ENCODE measurements around the gene CHAF1A.

CHAF1A gene

DNA sequence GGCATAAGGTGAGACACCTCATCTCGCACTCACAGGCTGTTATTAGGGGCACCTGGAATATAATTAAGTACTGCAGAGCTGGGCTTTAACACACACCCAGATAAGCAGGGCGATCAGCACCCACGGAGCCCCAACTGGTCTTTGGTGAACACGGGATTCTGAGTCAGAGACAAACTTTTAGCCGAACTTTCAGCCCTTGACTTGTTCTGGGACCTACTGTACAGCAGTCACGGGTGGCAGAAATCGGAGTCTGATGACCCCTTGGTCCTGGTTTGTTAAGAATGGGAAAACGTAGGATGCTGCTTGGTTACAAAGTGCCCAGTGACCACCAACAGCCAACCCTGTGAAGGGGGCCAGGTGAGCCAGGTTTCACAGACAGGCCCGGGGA lies 11.1 kb upstream of the CHAF1A start:
- TF ChIP-seq, protein P1, sequence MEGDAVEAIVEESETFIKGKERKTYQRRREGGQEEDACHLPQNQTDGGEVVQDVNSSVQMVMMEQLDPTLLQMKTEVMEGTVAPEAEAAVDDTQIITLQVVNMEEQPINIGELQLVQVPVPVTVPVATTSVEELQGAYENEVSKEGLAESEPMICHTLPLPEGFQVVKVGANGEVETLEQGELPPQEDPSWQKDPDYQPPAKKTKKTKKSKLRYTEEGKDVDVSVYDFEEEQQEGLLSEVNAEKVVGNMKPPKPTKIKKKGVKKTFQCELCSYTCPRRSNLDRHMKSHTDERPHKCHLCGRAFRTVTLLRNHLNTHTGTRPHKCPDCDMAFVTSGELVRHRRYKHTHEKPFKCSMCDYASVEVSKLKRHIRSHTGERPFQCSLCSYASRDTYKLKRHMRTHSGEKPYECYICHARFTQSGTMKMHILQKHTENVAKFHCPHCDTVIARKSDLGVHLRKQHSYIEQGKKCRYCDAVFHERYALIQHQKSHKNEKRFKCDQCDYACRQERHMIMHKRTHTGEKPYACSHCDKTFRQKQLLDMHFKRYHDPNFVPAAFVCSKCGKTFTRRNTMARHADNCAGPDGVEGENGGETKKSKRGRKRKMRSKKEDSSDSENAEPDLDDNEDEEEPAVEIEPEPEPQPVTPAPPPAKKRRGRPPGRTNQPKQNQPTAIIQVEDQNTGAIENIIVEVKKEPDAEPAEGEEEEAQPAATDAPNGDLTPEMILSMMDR (IDR thresholded peaks at IDR 0.05; ENCODE audit: low read depth, low read length, poor library complexity, severe bottlenecking) = no peak
- no peak for TF ChIP-seq EZH2phosphoT487 (IDR thresholded peaks at IDR 0.05; ENCODE audit: borderline replicate concordance, low read length)
- H3K4me1 ChIP-seq (ENCODE audit: control insufficient read depth, low read length) = no peaks in the 10 kb centered on the region
- H3K27ac ChIP-seq (ENCODE audit: low read depth, low read length) = no peak overlapping the region
- peaks cover 88% of the 10 kb centered on the region for H3K79me2 ChIP-seq (ENCODE audit: control insufficient read depth, low read length)
- no peaks in the 10 kb centered on the region for H3K9me2 ChIP-seq (replicated peaks; ENCODE audit: control insufficient read depth, low read length)
- H3K27me3 ChIP-seq (ENCODE audit: control insufficient read depth, low read length) = no peaks in the 10 kb centered on the region
- peaks cover 35% of the 10 kb centered on the region for H3K36me3 ChIP-seq (ENCODE audit: control insufficient read depth, low read length)
- H4K20me1 ChIP-seq (ENCODE audit: control insufficient read depth, insufficient read depth, low read depth, low read length) = peaks cover 22% of the 10 kb centered on the region
- no peaks in the 10 kb centered on the region for H3F3A ChIP-seq (ENCODE audit: control insufficient read depth, insufficient read depth)
- no peaks in the 10 kb centered on the region for H3K9me3 ChIP-seq (ENCODE audit: control insufficient read depth, insufficient read depth, low read length)
- no peak overlapping the region for H3K4me2 ChIP-seq (ENCODE audit: low read length)
- no peak overlapping the region for H3K4me3 ChIP-seq (ENCODE audit: low read length)

DNA sequence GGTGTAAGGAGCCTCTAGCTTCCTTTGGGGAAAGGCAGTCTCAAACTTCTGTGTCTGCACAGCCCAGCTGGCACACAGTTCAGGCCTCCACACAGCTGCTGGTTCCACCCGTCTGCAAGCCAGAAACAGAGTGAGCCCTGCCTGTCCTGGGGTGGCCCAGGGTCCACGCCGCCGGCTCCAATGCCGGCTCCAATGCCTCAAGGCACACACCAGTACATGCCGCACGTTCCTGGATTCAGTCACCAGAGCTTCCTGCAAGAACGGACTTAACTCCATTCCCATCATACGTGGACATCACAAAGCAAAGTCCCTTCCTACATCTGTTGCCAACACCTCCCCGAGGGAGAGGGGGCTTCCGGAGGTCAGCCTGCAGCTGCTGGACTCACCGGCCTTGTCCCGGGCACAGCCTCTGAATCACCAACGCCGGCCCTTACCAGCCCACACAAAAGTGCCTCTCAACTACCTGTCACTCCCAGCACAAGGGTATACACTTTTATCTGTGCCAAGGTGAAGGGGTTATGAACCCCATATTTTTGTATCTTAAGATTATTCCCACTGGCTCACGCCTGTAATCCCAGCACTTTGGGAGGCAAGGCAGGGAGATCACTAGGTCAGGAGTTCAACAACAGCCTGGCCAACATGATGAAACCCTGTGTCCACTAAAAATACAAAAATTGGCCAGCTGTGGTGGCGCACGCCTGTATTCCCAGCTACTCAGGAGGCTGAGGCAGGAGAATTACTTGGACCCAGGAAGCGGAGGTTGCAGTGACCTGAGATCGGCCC lies 10.5 kb upstream of the CHAF1A start:
- Histone ChIP-seq H3K4me3 (ENCODE audit: low read length) (no peak overlapping the region), H3K27me3 (ENCODE audit: control insufficient read depth, low read length) (no peaks in the 10 kb centered on the region), H3K9me2 (replicated peaks; ENCODE audit: control insufficient read depth, low read length) (no peaks in the 10 kb centered on the region), H3F3A (ENCODE audit: control insufficient read depth, insufficient read depth) (no peaks in the 10 kb centered on the region), H3K4me2 (ENCODE audit: low read length) (no peak overlapping the region), H4K20me1 (ENCODE audit: control insufficient read depth, insufficient read depth, low read depth, low read length) (peaks cover 27% of the 10 kb centered on the region), H3K9me3 (ENCODE audit: control insufficient read depth, insufficient read depth, low read length) (no peaks in the 10 kb centered on the region), H3K79me2 (ENCODE audit: control insufficient read depth, low read length) (peaks cover 91% of the 10 kb centered on the region), H3K36me3 (ENCODE audit: control insufficient read depth, low read length) (peaks cover 40% of the 10 kb centered on the region), H3K4me1 (ENCODE audit: control insufficient read depth, low read length) (no peaks in the 10 kb centered on the region), H3K27ac (ENCODE audit: low read depth, low read length) (no peak overlapping the region)
- TF ChIP-seq EZH2phosphoT487 (IDR thresholded peaks at IDR 0.05; ENCODE audit: borderline replicate concordance, low read length) = no peak
- TF ChIP-seq, protein P1 (IDR thresholded peaks at IDR 0.05; ENCODE audit: low read depth, low read length, poor library complexity, severe bottlenecking) = no peak

DNA sequence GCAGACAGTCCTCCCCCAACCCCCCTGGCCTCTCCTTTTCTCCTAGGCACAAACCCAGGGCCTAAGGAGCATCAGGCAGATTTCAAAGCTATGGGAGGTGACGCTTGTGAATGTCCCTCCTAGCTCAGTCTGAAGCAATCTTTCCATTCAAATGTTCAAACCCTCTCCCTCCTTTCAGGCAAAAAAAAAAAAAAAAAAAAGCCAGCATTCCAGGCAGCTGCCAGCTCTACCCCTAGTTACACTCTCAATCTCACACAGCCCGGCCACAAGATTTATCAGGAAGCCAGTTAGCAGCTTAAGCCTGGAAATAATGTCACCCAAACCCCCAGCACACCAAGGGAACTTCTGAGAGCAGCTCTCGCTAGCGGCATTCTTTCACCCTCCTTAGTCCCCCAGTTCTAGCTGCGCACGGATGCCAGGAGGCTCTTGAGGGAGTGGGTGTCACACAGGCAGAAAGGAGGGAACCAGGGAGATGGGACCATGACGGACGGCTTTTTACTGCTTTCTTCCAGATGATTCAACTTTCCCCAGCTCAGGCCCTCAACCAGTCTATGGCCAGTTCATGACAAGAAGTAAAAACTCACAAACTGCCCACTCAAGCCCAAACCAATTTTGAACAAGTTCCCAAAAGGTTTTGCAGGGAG lies 8.4 kb upstream of the CHAF1A start:
- H3K4me3 ChIP-seq (ENCODE audit: low read length) = no peak overlapping the region
- TF ChIP-seq, protein P1 (IDR thresholded peaks at IDR 0.05; ENCODE audit: low read depth, low read length, poor library complexity, severe bottlenecking) = no peak
- TF ChIP-seq EZH2phosphoT487 (IDR thresholded peaks at IDR 0.05; ENCODE audit: borderline replicate concordance, low read length) = no peak
- H3F3A ChIP-seq (ENCODE audit: control insufficient read depth, insufficient read depth) = no peaks in the 10 kb centered on the region
- H4K20me1 ChIP-seq (ENCODE audit: control insufficient read depth, insufficient read depth, low read depth, low read length) = peaks cover 32% of the 10 kb centered on the region
- H3K9me3 ChIP-seq (ENCODE audit: control insufficient read depth, insufficient read depth, low read length) = no peaks in the 10 kb centered on the region
- peaks cover 6% of the 10 kb centered on the region for H3K4me1 ChIP-seq (ENCODE audit: control insufficient read depth, low read length)
- H3K4me2 ChIP-seq (ENCODE audit: low read length) = no peak overlapping the region
- no peaks in the 10 kb centered on the region for H3K27me3 ChIP-seq (ENCODE audit: control insufficient read depth, low read length)
- H3K36me3 ChIP-seq (ENCODE audit: control insufficient read depth, low read length) = peaks cover 48% of the 10 kb centered on the region
- H3K27ac ChIP-seq (ENCODE audit: low read depth, low read length) = no peak overlapping the region
- peaks cover 97% of the 10 kb centered on the region for H3K79me2 ChIP-seq (ENCODE audit: control insufficient read depth, low read length)
- H3K9me2 ChIP-seq (replicated peaks; ENCODE audit: control insufficient read depth, low read length) = no peaks in the 10 kb centered on the region
